ENCODE data around the gene EXTL2.
"Not testable (repeated sequence)": the region's sequence is repeated elsewhere in the genome, so short reads cannot be mapped to it uniquely, and the experiment has no call there.

Gene EXTL2

DNA sequence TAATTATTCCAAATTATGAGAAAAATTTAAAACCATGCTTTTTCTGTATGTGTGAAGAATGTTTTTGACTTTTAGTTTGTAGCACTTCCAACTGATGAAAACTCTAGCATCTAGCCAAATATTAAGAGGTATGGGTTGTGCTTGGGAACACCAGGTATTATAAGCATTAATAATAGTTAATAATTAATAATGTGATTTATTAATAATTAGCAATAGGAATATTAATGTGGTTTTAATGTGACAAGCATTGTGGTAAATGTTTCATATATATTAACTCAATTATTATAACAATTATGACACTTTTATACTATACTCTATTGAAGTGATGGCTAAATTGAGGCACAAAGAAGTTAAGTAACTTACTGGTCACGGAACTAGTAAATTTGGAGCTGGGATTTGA is 9.1 kb upstream of the EXTL2 start:
- Histone ChIP-seq H3K4me3 (ENCODE audit: low read length) (no peak overlapping the region), H3K36me3 (ENCODE audit: control insufficient read depth, insufficient read depth, low read length) (no peaks in the 10 kb centered on the region), H3K4me1 (ENCODE audit: control insufficient read depth, insufficient read depth, low read length) (no peaks in the 10 kb centered on the region), H3K27ac (ENCODE audit: low read length) (no peak overlapping the region), H3K9me3 (ENCODE audit: control insufficient read depth, insufficient read depth, low read length) (no peaks in the 10 kb centered on the region), H3K27me3 (ENCODE audit: control insufficient read depth, insufficient read depth, low read length) (no peaks in the 10 kb centered on the region)
- DNase-seq (ENCODE audit: low read depth, low spot score), result no peak
- WGBS (ENCODE audit: insufficient coverage, insufficient read length), result no CpG with 5 or more reads among the region's 1 CpG

DNA sequence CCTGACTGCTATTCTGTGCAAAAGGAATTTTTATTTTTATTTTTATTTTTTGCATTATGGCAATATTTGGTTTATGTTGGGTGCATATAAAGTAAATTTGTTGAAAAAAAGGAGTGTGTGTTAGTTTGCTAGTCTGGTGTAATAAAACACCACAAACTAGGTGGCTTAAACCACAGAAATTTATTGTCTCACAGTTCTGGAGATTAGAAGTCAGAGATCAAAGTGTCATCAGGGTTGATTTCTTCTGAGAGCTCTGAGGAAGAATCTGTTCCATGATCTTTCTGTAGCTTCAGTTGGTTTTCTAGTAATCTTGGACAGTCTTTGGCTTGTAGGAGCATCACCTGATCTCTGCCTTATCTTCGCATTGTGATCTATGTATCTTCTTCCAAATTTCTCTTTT is 7.7 kb upstream of the EXTL2 start:
- Histone ChIP-seq H3K4me1 (ENCODE audit: control insufficient read depth, insufficient read depth, low read length) (no peaks in the 10 kb centered on the region), H3K27ac (ENCODE audit: low read length) (no peak overlapping the region), H3K27me3 (ENCODE audit: control insufficient read depth, insufficient read depth, low read length) (no peaks in the 10 kb centered on the region), H3K9me3 (ENCODE audit: control insufficient read depth, insufficient read depth, low read length) (no peaks in the 10 kb centered on the region), H3K36me3 (ENCODE audit: control insufficient read depth, insufficient read depth, low read length) (no peaks in the 10 kb centered on the region), H3K4me3 (ENCODE audit: low read length) (no peak overlapping the region)
- WGBS (ENCODE audit: insufficient coverage, insufficient read length), result no CpG with 5 or more reads among the region's 1 CpG
- DNase-seq (ENCODE audit: low read depth, low spot score), result no peak

DNA sequence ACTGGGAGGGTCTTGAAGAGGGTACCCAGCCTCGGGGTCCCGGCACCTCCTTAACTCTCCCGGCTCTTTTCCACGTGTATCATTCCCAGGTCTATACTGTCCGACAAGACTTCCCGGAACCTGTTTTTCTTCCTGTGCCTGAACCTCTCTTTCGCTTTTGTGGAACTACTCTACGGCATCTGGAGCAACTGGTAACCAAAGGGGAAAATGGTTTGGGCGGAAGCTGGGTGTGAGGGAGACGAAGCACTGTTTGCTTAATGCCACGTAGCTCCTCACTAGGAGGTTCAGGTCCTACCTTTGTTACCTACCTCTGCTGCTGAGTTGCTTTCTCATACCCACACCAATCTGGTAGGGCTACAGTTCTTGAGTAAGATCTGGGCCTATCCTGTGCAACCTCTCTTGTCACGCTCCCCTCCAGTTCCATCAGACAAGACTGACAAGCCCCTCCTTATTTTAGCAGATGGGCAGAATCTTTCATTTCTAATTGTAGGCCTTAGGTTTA is 1.9 kb upstream of the EXTL2 start:
- WGBS (ENCODE audit: insufficient coverage, insufficient read length), result no CpG with 5 or more reads among the region's 12 CpGs
- Histone ChIP-seq H3K4me1 (ENCODE audit: control insufficient read depth, insufficient read depth, low read length) (no peaks in the 10 kb centered on the region), H3K4me3 (ENCODE audit: low read length) (peak overlapping the region; percentile 82), H3K27ac (ENCODE audit: low read length) (no peak overlapping the region), H3K27me3 (ENCODE audit: control insufficient read depth, insufficient read depth, low read length) (no peaks in the 10 kb centered on the region), H3K9me3 (ENCODE audit: control insufficient read depth, insufficient read depth, low read length) (no peaks in the 10 kb centered on the region), H3K36me3 (ENCODE audit: control insufficient read depth, insufficient read depth, low read length) (no peaks in the 10 kb centered on the region)
- no peak for DNase-seq (ENCODE audit: low read depth, low spot score)

DNA sequence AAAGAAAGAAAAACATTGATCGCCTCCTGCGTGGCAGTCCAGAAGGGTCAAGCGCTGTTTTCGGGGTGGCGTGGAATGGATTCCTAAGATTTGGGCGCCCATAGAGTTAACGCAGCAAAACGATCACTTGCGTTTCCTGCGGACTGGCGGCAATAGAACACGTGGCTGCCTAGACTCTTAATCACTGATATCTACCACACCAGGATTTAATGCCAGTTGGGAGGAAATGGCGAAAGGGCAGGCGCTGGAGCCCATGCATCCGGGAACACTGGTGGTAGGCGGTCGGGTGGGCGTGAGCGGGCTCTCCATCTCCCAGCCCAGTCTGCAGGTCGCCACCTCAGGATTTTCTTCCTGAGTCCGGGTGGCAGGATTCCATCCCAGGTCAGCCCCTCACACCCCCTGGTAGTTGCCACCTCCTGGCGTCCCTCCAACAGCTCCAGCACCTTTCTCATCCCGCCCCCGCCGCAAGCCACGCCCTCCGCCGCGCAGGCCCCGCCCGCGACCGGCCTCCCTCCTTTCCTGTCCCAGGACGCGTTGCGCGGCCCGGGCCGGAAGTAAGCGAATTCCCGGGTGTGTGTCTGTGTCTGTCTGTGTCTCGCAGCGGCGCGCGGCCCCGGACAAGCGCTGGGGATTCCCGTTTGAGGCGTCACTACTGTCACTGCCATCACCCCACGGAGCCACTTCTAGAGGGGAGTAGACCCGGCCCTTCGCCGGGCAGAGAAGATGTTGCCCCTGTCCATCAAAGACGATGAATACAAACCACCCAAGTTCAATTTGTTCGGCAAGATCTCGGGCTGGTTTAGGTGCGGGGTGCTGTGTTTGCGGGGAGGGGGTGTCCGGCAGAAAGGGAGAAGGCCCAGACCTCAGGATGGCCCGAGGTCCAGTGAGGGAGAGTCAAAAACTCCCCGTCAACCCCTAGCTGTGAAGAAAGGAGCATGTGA is 1.2 kb upstream of the EXTL2 start, which contains the start of gene SLC30A7:
TSS of gene SLC30A7 (plus strand) at position 551 of the 941 bp plus-strand sequence. CDS start at position 724, 173 bp downstream.
- Histone ChIP-seq H3K36me3 (ENCODE audit: control insufficient read depth, insufficient read depth, low read length) (peaks cover 4% of the 10 kb centered on the region; the same call in 1 of the 2 replicates), H3K27me3 (ENCODE audit: control insufficient read depth, insufficient read depth, low read length) (no peaks in the 10 kb centered on the region), H3K9me3 (ENCODE audit: control insufficient read depth, insufficient read depth, low read length) (no peaks in the 10 kb centered on the region), H3K27ac (ENCODE audit: low read length) (no peak within 1 kb of the TSS), H3K4me1 (ENCODE audit: control insufficient read depth, insufficient read depth, low read length) (no peaks in the 10 kb centered on the region), H3K4me3 (ENCODE audit: low read length) (peak within 1 kb of the TSS; percentile 82)
- peak; percentile 48 for DNase-seq (ENCODE audit: low read depth, low spot score)
- WGBS (ENCODE audit: insufficient coverage, insufficient read length), result no CpG with 5 or more reads among the region's 62 CpGs

DNA sequence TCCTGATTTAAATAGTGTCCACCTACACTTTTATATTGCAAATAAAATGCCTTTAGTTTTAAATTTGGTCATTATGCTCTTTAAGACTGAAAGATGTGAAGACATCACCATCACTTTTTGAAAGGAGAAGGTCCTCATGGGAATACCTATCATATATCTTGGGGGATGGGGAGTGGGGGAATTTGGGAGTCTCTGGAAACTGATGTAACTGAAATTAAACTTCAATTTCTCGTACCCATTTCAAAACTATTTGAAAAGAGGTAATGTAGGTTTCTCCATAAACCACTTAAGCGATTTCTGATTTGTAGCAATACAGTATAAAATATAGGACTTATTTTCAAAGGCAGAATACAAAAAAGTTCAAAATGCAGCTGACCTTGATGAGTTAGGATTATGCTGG is 924 bp downstream of the EXTL2 start:
- Histone ChIP-seq H3K36me3 (ENCODE audit: control insufficient read depth, insufficient read depth, low read length) (peaks cover 4% of the 10 kb centered on the region; the same call in 1 of the 2 replicates), H3K27ac (ENCODE audit: low read length) (no peak overlapping the region), H3K4me1 (ENCODE audit: control insufficient read depth, insufficient read depth, low read length) (no peaks in the 10 kb centered on the region), H3K9me3 (ENCODE audit: control insufficient read depth, insufficient read depth, low read length) (no peaks in the 10 kb centered on the region; the same call in 1 of the 2 replicates), H3K27me3 (ENCODE audit: control insufficient read depth, insufficient read depth, low read length) (no peaks in the 10 kb centered on the region), H3K4me3 (ENCODE audit: low read length) (no peak overlapping the region; the same call in 1 of the 2 replicates)
- DNase-seq (ENCODE audit: low read depth, low spot score), result no peak
- WGBS (ENCODE audit: insufficient coverage, insufficient read length), result no CpG with 5 or more reads among the region's 2 CpGs

DNA sequence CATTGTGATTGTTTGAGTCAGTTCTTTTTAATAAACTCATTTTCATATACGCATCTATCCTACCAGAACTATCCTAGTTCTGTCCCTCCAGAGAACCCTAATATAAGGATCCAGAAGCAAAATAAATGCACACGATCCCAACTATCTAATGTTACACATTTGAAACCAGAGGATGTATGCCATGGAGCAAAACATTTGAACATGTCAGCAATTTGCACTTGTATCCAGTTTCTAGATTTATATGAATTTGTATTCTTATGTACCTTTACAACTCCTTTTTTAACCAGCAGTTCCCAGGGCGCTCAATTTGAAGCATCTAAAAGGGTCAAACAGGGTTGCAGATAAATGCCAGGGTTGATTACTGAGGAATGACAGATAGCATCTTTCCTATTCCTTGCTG is 2.1 kb downstream of the EXTL2 start:
- no peak for DNase-seq (ENCODE audit: low read depth, low spot score)

DNA sequence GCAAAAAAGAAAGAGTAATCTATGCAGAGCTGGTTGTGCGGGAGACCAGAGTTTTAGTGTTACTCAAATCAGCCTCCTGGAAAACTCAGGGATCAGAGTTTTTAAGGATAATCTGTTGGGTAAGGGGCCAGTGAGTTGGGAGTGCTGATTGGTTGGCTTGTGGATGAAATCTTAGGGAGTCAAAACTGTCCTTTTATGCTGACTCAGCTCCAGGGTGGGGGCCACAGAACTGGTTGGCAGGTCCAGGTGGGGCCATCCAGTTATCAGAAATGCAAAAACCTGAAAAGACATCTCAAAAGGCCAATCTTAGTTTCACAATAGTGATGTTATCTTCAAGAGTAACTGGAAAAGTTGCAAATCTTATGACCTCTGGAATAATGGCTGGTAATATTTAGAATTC is 3.3 kb downstream of the EXTL2 start:
- no peak for DNase-seq (ENCODE audit: low read depth, low spot score)
- H3K4me3 ChIP-seq (ENCODE audit: low read length), result no peak overlapping the region
- no peaks in the 10 kb centered on the region for H3K4me1 ChIP-seq (ENCODE audit: control insufficient read depth, insufficient read depth, low read length)
- H3K9me3 ChIP-seq (ENCODE audit: control insufficient read depth, insufficient read depth, low read length), result no peaks in the 10 kb centered on the region; the same call in 1 of the 2 replicates
- H3K27me3 ChIP-seq (ENCODE audit: control insufficient read depth, insufficient read depth, low read length), result no peaks in the 10 kb centered on the region
- peaks cover 4% of the 10 kb centered on the region; the same call in 1 of the 2 replicates for H3K36me3 ChIP-seq (ENCODE audit: control insufficient read depth, insufficient read depth, low read length)
- no peak overlapping the region for H3K27ac ChIP-seq (ENCODE audit: low read length)
- WGBS (ENCODE audit: insufficient coverage, insufficient read length), result no CpG with 5 or more reads among the region's 1 CpG

More for the DNA sequence above, 2.1 kb downstream of the EXTL2 start:
- Histone ChIP-seq H3K27me3 (ENCODE audit: control insufficient read depth, insufficient read depth, low read length) (no peaks in the 10 kb centered on the region), H3K4me1 (ENCODE audit: control insufficient read depth, insufficient read depth, low read length) (no peaks in the 10 kb centered on the region), H3K4me3 (ENCODE audit: low read length) (no peak overlapping the region), H3K36me3 (ENCODE audit: control insufficient read depth, insufficient read depth, low read length) (peaks cover 4% of the 10 kb centered on the region; the same call in 1 of the 2 replicates), H3K27ac (ENCODE audit: low read length) (no peak overlapping the region), H3K9me3 (ENCODE audit: control insufficient read depth, insufficient read depth, low read length) (no peaks in the 10 kb centered on the region; the same call in 1 of the 2 replicates)
- no CpG with 5 or more reads among the region's 3 CpGs for WGBS (ENCODE audit: insufficient coverage, insufficient read length)

DNA sequence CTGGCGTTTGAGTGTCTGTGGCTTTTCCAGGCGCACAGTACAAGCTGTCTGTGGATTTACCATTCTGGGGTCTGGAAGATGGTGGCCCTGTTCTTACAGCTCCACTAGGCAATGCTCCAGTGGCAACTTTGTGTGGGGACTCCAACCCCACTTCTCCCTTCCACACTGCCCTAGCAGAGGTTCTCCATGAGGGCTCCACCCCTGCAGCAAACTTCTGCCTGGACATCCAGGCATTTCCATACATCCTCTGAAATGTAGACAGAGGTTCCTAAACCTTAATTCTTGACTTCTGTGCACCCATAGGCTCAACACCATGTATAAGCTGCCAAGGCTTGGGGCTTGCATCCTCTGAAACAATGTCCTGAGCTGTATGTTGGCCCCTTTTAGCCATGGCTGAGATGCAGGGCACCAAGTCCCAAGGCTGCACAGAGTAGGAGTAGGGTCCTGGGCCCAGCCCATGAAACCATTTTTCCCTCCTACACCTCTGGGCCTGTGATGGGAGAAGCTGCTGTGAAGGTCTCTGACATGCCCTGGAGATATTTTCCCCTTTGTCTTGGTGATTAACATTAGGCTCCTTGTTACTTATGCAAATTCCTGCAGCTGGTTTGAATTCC is 4.7 kb downstream of the EXTL2 start:
- not testable (repeated sequence) for H3K9me3 ChIP-seq (ENCODE audit: control insufficient read depth, insufficient read depth, low read length); H3K4me1 ChIP-seq (ENCODE audit: control insufficient read depth, insufficient read depth, low read length); DNase-seq (ENCODE audit: low read depth, low spot score); H3K27ac ChIP-seq (ENCODE audit: low read length); H3K4me3 ChIP-seq (ENCODE audit: low read length); H3K36me3 ChIP-seq (ENCODE audit: control insufficient read depth, insufficient read depth, low read length); H3K27me3 ChIP-seq (ENCODE audit: control insufficient read depth, insufficient read depth, low read length)
- no CpG with 5 or more reads among the region's 2 CpGs for WGBS (ENCODE audit: insufficient coverage, insufficient read length)

DNA sequence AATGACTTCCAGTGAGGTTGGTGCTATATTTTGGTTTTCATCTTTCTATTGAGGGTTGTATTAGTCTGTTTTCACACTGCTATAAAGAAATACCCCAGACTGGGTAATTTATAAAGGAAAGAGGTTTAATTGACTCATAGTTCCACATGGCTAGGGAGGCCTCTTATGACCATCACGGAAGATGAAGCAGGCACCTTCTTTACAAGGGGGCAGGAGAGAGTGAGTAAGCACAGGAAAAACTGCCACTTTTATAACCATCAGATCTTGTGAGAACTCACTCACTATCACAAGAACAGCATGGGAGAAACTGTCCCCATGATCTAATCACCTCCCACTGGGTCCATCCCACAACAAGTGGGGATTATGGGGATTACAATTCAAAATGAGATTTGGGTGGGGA is 5.6 kb downstream of the EXTL2 start:
- H3K4me1 ChIP-seq (ENCODE audit: control insufficient read depth, insufficient read depth, low read length); H3K4me3 ChIP-seq (ENCODE audit: low read length); H3K27ac ChIP-seq (ENCODE audit: low read length); H3K36me3 ChIP-seq (ENCODE audit: control insufficient read depth, insufficient read depth, low read length); H3K27me3 ChIP-seq (ENCODE audit: control insufficient read depth, insufficient read depth, low read length); DNase-seq (ENCODE audit: low read depth, low spot score); H3K9me3 ChIP-seq (ENCODE audit: control insufficient read depth, insufficient read depth, low read length): not testable (repeated sequence)
- WGBS (ENCODE audit: insufficient coverage, insufficient read length), result no CpG with 5 or more reads among the region's 1 CpG

DNA sequence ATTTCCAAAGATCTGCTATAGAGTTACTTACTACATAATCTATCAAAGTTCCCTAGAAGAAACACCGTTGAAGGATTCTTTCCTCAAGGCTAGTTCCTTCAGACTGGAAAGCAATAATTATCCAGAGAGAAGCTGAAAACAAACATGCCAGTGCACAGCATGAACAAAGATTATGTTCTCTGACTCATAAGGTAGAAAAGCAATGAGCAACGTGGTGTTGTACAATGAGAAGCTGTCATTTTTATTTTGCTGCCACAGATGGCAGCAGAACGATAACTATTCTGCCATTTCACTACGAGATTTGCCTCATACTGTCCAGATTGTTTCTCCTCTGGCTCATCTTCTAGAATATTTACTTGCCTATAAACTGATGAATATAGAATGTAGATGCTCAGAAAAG is 10.7 kb downstream of the EXTL2 start:
- no peaks in the 10 kb centered on the region for H3K36me3 ChIP-seq (ENCODE audit: control insufficient read depth, insufficient read depth, low read length)
- no peaks in the 10 kb centered on the region for H3K4me1 ChIP-seq (ENCODE audit: control insufficient read depth, insufficient read depth, low read length)
- no peak overlapping the region for H3K4me3 ChIP-seq (ENCODE audit: low read length)
- no peaks in the 10 kb centered on the region for H3K27me3 ChIP-seq (ENCODE audit: control insufficient read depth, insufficient read depth, low read length)
- H3K27ac ChIP-seq (ENCODE audit: low read length), result no peak overlapping the region
- no peaks in the 10 kb centered on the region for H3K9me3 ChIP-seq (ENCODE audit: control insufficient read depth, insufficient read depth, low read length)
- WGBS (ENCODE audit: insufficient coverage, insufficient read length), result no CpG with 5 or more reads among the region's 4 CpGs
- DNase-seq (ENCODE audit: low read depth, low spot score), result no peak

Data from iPS DF 6.9 (cell line).